MCF 10A (cell line): ENCODE data around the gene B4GALNT3. TPM values are rescaled to one million over a fixed set of nuclear protein-coding genes. Genes with fewer than 3 reads are reported as not detected.

ENCODE experiments used
- BruUV-seq: library from RNA; stranded (reverse); fragments of 400-500 nt; replicated peaks from 2 replicates; lab custom pipeline; 2021; lab: Mats Ljungman, UMichigan
- CTCF ChIA-PET: fragments of 300-600 bp; sonication (Branson Sonifier 250); formaldehyde crosslinking; extraction: SDS; loops from one replicate; lab custom pipeline; 2021; ENCODE audit warnings: antibody characterized with exemption, inconsistent platforms; lab: Yijun Ruan, JAX
- POLR2A ChIA-PET: fragments of 300-600, 350-650 bp; sonication (Branson Sonifier 250); formaldehyde crosslinking; extraction: SDS; loops from one replicate; lab custom pipeline; 2020; ENCODE audit warnings: antibody characterized with exemption, inconsistent platforms; lab: Yijun Ruan, JAX
- DNase-seq: peaks from one replicate; pipeline ENCODE4 v3.0.0-alpha.2; 2018; ENCODE audit not compliant: unreplicated experiment
- H3K27ac Mint-ChIP-seq: one replicate; pipeline ENCODE4 v1.8.0; 2022; ENCODE audit warnings: mild to moderate bottlenecking, low read depth, mixed read lengths; ENCODE audit not compliant: unreplicated experiment
- H3K27me3 Mint-ChIP-seq: one replicate; pipeline ENCODE4 v1.8.0; 2022; ENCODE audit warnings: mixed read lengths; ENCODE audit not compliant: insufficient read depth, unreplicated experiment
- H3K36me3 Mint-ChIP-seq: one replicate; pipeline ENCODE4 v1.8.0; 2022; ENCODE audit warnings: mild to moderate bottlenecking, moderate library complexity, mixed read lengths; ENCODE audit not compliant: insufficient read depth, unreplicated experiment
- H3K4me1 Mint-ChIP-seq: one replicate; pipeline ENCODE4 v1.8.0; 2022; ENCODE audit warnings: mixed read lengths; ENCODE audit not compliant: insufficient read depth, unreplicated experiment
- H3K4me3 Mint-ChIP-seq: one replicate; pipeline ENCODE4 v1.8.0; 2022; ENCODE audit warnings: mild to moderate bottlenecking, moderate library complexity, mixed read lengths; ENCODE audit not compliant: unreplicated experiment
- H3K9me3 Mint-ChIP-seq: one replicate; pipeline ENCODE4 v1.8.0; 2022; ENCODE audit warnings: mixed read lengths; ENCODE audit not compliant: unreplicated experiment
- intact Hi-C: fragments of 100-400 bp; cut with micrococcal nuclease; formaldehyde crosslinking; loops from 2 replicates; pipeline ENCODE4 v1.14.1; 2022
- total RNA-seq: library from RNA; stranded (reverse); gene quantifications from 2 replicates; pipeline ENCODE4 v1.2.3, GENCODE V29; 2022
- TF ChIP-seq, protein P1 (sequence below): fragments of 200-600 bp; IDR thresholded peaks from one replicate; pipeline ENCODE4 v1.8.0; 2022; ENCODE audit warnings: antibody characterized with exemption, mild to moderate bottlenecking; ENCODE audit not compliant: unreplicated experiment

Gene B4GALNT3
- total RNA-seq, 1 experiment from 2014 or later, result 0.68 TPM

DNA sequence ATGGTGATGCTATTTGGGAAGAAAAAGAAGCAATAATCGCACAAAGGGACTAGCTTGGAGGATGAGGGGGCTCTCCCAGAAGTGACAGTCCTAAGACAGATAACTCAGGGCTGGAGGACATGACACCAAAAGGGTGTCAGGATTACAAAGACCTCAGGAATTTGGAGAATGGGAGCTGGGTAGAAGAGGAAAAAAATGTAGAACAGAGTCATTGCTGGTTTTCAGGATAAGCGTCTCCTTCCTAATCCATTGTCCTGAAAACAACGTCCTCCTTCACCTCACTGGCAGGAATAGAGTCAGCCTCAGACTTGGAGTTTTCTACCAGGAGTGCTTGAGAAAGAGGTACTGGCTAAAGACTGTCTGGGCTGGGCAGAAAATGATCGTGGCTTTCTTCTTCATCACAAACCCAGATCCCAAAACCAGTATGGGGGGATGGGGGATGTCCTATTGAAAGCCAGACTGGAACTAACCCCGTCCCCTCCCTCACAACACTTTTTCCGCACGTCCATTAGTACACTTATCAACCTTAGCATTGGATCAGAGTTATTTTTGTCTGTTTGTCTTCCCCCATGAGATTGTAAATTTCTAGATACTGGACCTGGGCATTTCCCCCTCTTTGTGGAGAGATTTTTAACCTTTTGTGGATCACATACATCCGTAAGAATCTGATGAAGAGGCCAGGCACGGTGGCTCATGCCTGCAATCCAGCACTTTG lies 14.3 kb downstream of the B4GALNT3 start:
- no peaks in the 10 kb centered on the region for H3K36me3 Mint-ChIP-seq
- no TSS peak for BruUV-seq
- H3K27me3 Mint-ChIP-seq, result peaks cover 10% of the 10 kb centered on the region
- peaks cover 10% of the 10 kb centered on the region for H3K4me1 Mint-ChIP-seq
- ChIA-PET POLR2A (no interaction called here), CTCF (interaction anchor here (0.9 to 2.2 kb wide), 2 partner anchors 11 to 22 kb away, joined by 3 to 6 read pairs; no protein-coding TSS in a partner anchor)
- intact Hi-C loops, result no loop called here
- H3K9me3 Mint-ChIP-seq, result no peaks in the 10 kb centered on the region
- H3K27ac Mint-ChIP-seq, result no peak overlapping the region
- H3K4me3 Mint-ChIP-seq, result no peak overlapping the region
- TF ChIP-seq, protein P1, sequence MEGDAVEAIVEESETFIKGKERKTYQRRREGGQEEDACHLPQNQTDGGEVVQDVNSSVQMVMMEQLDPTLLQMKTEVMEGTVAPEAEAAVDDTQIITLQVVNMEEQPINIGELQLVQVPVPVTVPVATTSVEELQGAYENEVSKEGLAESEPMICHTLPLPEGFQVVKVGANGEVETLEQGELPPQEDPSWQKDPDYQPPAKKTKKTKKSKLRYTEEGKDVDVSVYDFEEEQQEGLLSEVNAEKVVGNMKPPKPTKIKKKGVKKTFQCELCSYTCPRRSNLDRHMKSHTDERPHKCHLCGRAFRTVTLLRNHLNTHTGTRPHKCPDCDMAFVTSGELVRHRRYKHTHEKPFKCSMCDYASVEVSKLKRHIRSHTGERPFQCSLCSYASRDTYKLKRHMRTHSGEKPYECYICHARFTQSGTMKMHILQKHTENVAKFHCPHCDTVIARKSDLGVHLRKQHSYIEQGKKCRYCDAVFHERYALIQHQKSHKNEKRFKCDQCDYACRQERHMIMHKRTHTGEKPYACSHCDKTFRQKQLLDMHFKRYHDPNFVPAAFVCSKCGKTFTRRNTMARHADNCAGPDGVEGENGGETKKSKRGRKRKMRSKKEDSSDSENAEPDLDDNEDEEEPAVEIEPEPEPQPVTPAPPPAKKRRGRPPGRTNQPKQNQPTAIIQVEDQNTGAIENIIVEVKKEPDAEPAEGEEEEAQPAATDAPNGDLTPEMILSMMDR, result no peak
- DNase-seq, result no peak

- intact Hi-C loops, result no loop called here
- Mint-ChIP-seq H3K27me3 (peaks cover 19% of the 10 kb centered on the region), H3K27ac (no peak overlapping the region), H3K4me1 (peaks cover 10% of the 10 kb centered on the region), H3K9me3 (no peaks in the 10 kb centered on the region), H3K4me3 (no peak overlapping the region), H3K36me3 (no peaks in the 10 kb centered on the region)
- CTCF ChIA-PET, result interaction anchor here (0.9 kb wide), 2 partner anchors 8 to 72 kb away, joined by 3 to 4 read pairs; no protein-coding TSS in a partner anchor
- POLR2A ChIA-PET, result interaction anchor here (0.9 kb wide), 1 partner anchor 12 kb away, joined by 4 read pairs; no protein-coding TSS in a partner anchor
- DNase-seq, result no peak
- no TSS peak for BruUV-seq
- TF ChIP-seq, protein P1, result no peak
Observed at GRCh38 chr12:475286-475685, 15.5 kb downstream of the B4GALNT3 start.

GRCh38 chr12:479161-479560 lies 19.4 kb downstream of the B4GALNT3 start:
- peaks cover 42% of the 10 kb centered on the region for H3K27me3 Mint-ChIP-seq
- CTCF ChIA-PET, result interaction anchor here (0.5 to 0.9 kb wide), 3 partner anchors 25 to 67 kb away, joined by 3 read pairs; no protein-coding TSS in a partner anchor
- no peak for DNase-seq
- intact Hi-C loops, result no loop called here
- no peaks in the 10 kb centered on the region for H3K9me3 Mint-ChIP-seq
- TF ChIP-seq, protein P1, result no peak
- H3K27ac Mint-ChIP-seq, result no peak overlapping the region
- BruUV-seq, result no TSS peak
- no peak overlapping the region for H3K4me3 Mint-ChIP-seq
- H3K4me1 Mint-ChIP-seq, result no peaks in the 10 kb centered on the region
- POLR2A ChIA-PET, result no interaction called here
- H3K36me3 Mint-ChIP-seq, result no peaks in the 10 kb centered on the region
